K562 (cell line): ENCODE results near the gene TRNAU1AP. TPM values are rescaled to one million over a fixed set of nuclear protein-coding genes. Genes with fewer than 3 reads are reported as not detected.
A peak's percentile ranks its signal among the peaks of the same experiment; 100 is the strongest.

Experiments used
- CBX8 ChIP-seq: fragments of 200-600 bp; sonication (generic); IDR thresholded peaks from 2 replicates; pipeline ENCODE4 v1.6.1; 2012; ENCODE audit warnings: borderline replicate concordance, mixed run types, low read depth, mild to moderate bottlenecking, moderate library complexity, mixed read lengths, low read length, control low read depth, inconsistent platforms; ENCODE audit not compliant: poor library complexity, severe bottlenecking; ENCODE audit errors: extremely low read depth
- EGR1 ChIP-seq: fragments of 450-650 bp; conservative IDR thresholded peaks from 2 replicates; pipeline ENCODE4 v1.6.1; 2017; ENCODE audit warnings: mild to moderate bottlenecking
- ETV1 ChIP-seq: fragments of 450-650 bp; conservative IDR thresholded peaks from 2 replicates; pipeline ENCODE4 v1.6.1; 2016; ENCODE audit warnings: missing genetic modification characterization, control low read depth, low read depth, missing compliant biosample characterization
- HNRNPL ChIP-seq: fragments of 200-400 bp; formaldehyde crosslinking; IDR thresholded peaks from 2 replicates; pipeline ENCODE4 v1.6.1; 2017; ENCODE audit warnings: low read depth, mild to moderate bottlenecking, low read length
- HNRNPUL1 ChIP-seq: fragments of 200-400 bp; formaldehyde crosslinking; IDR thresholded peaks from 2 replicates; pipeline ENCODE4 v1.6.1; 2017; ENCODE audit warnings: low read length
- MAFF ChIP-seq: IDR thresholded peaks from 2 replicates; pipeline ENCODE4 v1.6.1; 2012; ENCODE audit warnings: low read length, improper control_type of control experiment
- NCOA4 ChIP-seq: fragments of 450-650 bp; IDR thresholded peaks from 2 replicates; pipeline ENCODE4 v1.6.1; 2018; ENCODE audit warnings: mild to moderate bottlenecking; ENCODE audit not compliant: partially characterized antibody
- POLR2AphosphoS5 ChIP-seq: IDR thresholded peaks from 2 replicates; pipeline ENCODE4 v1.6.1; 2011; ENCODE audit warnings: mild to moderate bottlenecking, low read depth, low read length, moderate library complexity; ENCODE audit not compliant: control insufficient read depth, insufficient read depth
- POLR2G ChIP-seq: fragments of 200-400 bp; formaldehyde crosslinking; IDR thresholded peaks from 2 replicates; pipeline ENCODE4 v1.6.1; 2017; ENCODE audit warnings: low read depth, mild to moderate bottlenecking, antibody characterized with exemption, low read length, moderate library complexity
- PTBP1 ChIP-seq: fragments of 200-400 bp; formaldehyde crosslinking; IDR thresholded peaks from 2 replicates; pipeline ENCODE4 v1.6.1; 2017; ENCODE audit warnings: low read depth, low read length
- RFX7 ChIP-seq: fragments of 250-450 bp; sonication (Bioruptor Pico); IDR thresholded peaks from 2 replicates; pipeline ENCODE4 v1.5.1; 2021; ENCODE audit warnings: mild to moderate bottlenecking
- SIN3B ChIP-seq: fragments of 450-650 bp; IDR thresholded peaks from 2 replicates; pipeline ENCODE4 v1.6.1; 2017; ENCODE audit warnings: low read depth, mild to moderate bottlenecking, moderate library complexity
- SIRT6 ChIP-seq: IDR thresholded peaks from one replicate; pipeline ENCODE4 v1.6.1; 2012; ENCODE audit warnings: low read depth, mild to moderate bottlenecking, control low read depth, inconsistent platforms, low read length, moderate library complexity
- TAF15 ChIP-seq: fragments of 200-400 bp; formaldehyde crosslinking; IDR thresholded peaks from 2 replicates; pipeline ENCODE4 v1.6.1; 2017; ENCODE audit warnings: mild to moderate bottlenecking, low read depth, low read length, moderate library complexity
- TEAD4 ChIP-seq, 2 experiments: sonication (generic) in 1 of 2; formaldehyde crosslinking in 1 of 2; IDR thresholded peaks; 2 replicates each; pipeline versions ENCODE4 v1.6.1 to v1.8.0; 2012 to 2022; ENCODE audit warnings: borderline replicate concordance in 1 of 2, inconsistent platforms in 1 of 2, low read length in 1 of 2, mild to moderate bottlenecking in 1 of 2, missing genetic modification reagents in 1 of 2
- THRB ChIP-seq: fragments of 450-650 bp; formaldehyde crosslinking; conservative IDR thresholded peaks from 2 replicates; pipeline ENCODE4 v1.4.0; 2022; ENCODE audit warnings: mild to moderate bottlenecking, missing genetic modification characterization
- ZNF253 ChIP-seq: fragments of 250-450 bp; sonication (Bioruptor Pico); conservative IDR thresholded peaks from 2 replicates; pipeline ENCODE4 v1.6.1; 2021; ENCODE audit warnings: mild to moderate bottlenecking
- ZNF347 ChIP-seq: fragments of 450-650 bp; formaldehyde crosslinking; IDR thresholded peaks from 2 replicates; pipeline ENCODE4 v1.4.0; 2020; ENCODE audit warnings: low read depth, mild to moderate bottlenecking, moderate library complexity
- ZNF644 ChIP-seq: fragments of 200-800 bp; sonication (Bioruptor generic); IDR thresholded peaks from 2 replicates; pipeline ENCODE4 v1.6.1; 2016; ENCODE audit warnings: low read depth, missing genetic modification characterization, missing compliant biosample characterization
- polyA plus RNA-seq, 8 experiments: library from polyadenylated mRNA; depleted of rRNA in 4 of 8; stranded (reverse) in 5 of 8; unstranded in 3 of 8; fragments of >200 nt; fragmentation: Nextera tagmentation in 2 of 8; fragmentation: Illumina TruSeq in 1 of 8; extraction: Ambion mirVana in 2 of 8; extraction: Trizol in 1 of 8; gene quantifications; 2 replicates each; pipeline versions ENCODE4 v1.2.1 to v1.2.3, GENCODE V29; 2011 to 2014; ENCODE audit warnings: inconsistent platforms in 1 of 8, missing spikeins in 1 of 8
- total RNA-seq, 7 experiments: library from RNA; depleted of rRNA in 6 of 7; stranded (reverse); fragments of >200 nt in 6 of 7; fragmentation: Illumina TruSeq in 2 of 7; extraction: Trizol in 2 of 7; gene quantifications; 2 replicates each; pipeline versions ENCODE4 v1.2.1 to v1.2.3, GENCODE V29; 2011 to 2021; ENCODE audit warnings: low replicate concordance in 1 of 7
- TF ChIP-seq, protein P1 (sequence below), 2 experiments: fragments of 450-650 bp; conservative IDR thresholded peaks; 2 replicates each; pipeline ENCODE4 v1.6.1; 2017; ENCODE audit warnings: mild to moderate bottlenecking in 2 of 2, moderate library complexity in 2 of 2
- TF ChIP-seq, protein P2 (sequence below): fragments of 250-450 bp; sonication (Bioruptor Pico); IDR thresholded peaks from 2 replicates; pipeline ENCODE4 v1.6.1; 2021; ENCODE audit warnings: mild to moderate bottlenecking
- TF ChIP-seq, protein P3 (sequence below), 2 experiments: fragments of 450-650 bp; IDR thresholded peaks; 2 replicates each; pipeline ENCODE4 v1.6.1; 2016
- TF ChIP-seq, protein P4 (sequence below): fragments of 250-450 bp; sonication (Bioruptor Pico); IDR thresholded peaks from 2 replicates; pipeline ENCODE4 v1.8.0; 2022; ENCODE audit warnings: moderate library complexity, mild to moderate bottlenecking, inconsistent platforms

TRNAU1AP gene
- total and polyA plus RNA-seq, 9 of the 15 experiments (the other 6 are each of a cell fraction or from before 2014, with no cell fraction given), result 34.9 to 110 (median 46.3) TPM

- TF ChIP-seq, protein P1, sequence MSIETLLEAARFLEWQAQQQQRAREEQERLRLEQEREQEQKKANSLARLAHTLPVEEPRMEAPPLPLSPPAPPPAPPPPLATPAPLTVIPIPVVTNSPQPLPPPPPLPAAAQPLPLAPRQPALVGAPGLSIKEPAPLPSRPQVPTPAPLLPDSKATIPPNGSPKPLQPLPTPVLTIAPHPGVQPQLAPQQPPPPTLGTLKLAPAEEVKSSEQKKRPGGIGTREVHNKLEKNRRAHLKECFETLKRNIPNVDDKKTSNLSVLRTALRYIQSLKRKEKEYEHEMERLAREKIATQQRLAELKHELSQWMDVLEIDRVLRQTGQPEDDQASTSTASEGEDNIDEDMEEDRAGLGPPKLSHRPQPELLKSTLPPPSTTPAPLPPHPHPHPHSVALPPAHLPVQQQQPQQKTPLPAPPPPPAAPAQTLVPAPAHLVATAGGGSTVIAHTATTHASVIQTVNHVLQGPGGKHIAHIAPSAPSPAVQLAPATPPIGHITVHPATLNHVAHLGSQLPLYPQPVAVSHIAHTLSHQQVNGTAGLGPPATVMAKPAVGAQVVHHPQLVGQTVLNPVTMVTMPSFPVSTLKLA (conservative IDR thresholded peaks at IDR 0.05), result 0 out of 4 replicates have a peak, but pooled peaks of 1 of the 2 experiments have one; percentile 1
- TF ChIP-seq SIN3B, result no peak
- peak; percentile 69; the same call in 1 of the 2 replicates for TF ChIP-seq PTBP1
- TF ChIP-seq, protein P2, sequence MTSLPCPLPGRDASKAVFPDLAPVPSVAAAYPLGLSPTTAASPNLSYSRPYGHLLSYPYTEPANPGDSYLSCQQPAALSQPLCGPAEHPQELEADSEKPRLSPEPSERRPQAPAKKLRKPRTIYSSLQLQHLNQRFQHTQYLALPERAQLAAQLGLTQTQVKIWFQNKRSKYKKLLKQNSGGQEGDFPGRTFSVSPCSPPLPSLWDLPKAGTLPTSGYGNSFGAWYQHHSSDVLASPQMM (CRISPR knock-in tag), result no peak
- TF ChIP-seq TEAD4 (IDR thresholded peaks at IDR 0.05; ENCODE audit: low read length), result no peak
- no peak for TF ChIP-seq TEAD4 (CRISPR knock-in tag; IDR thresholded peaks at IDR 0.05; ENCODE audit: borderline replicate concordance)
- TF ChIP-seq POLR2AphosphoS5, result peak; percentile 77
- peak; percentile 88; the same call in 1 of the 2 replicates for TF ChIP-seq HNRNPL
- TF ChIP-seq TAF15, result no peak
- TF ChIP-seq HNRNPUL1, result peak; percentile 98
- TF ChIP-seq ZNF644 (tag), result peak; percentile 14; the same call in 1 of the 2 replicates
- TF ChIP-seq ZNF347 (CRISPR knock-in tag), result no peak
- peak; percentile 62; the same call in 1 of the 2 replicates for TF ChIP-seq RFX7
- TF ChIP-seq MAFF, result no peak; the same call in 1 of the 2 replicates
- no peak for TF ChIP-seq THRB (CRISPR knock-in tag)
- TF ChIP-seq ETV1 (tag), result no peak
- no peak for TF ChIP-seq NCOA4
- TF ChIP-seq, protein P3, sequence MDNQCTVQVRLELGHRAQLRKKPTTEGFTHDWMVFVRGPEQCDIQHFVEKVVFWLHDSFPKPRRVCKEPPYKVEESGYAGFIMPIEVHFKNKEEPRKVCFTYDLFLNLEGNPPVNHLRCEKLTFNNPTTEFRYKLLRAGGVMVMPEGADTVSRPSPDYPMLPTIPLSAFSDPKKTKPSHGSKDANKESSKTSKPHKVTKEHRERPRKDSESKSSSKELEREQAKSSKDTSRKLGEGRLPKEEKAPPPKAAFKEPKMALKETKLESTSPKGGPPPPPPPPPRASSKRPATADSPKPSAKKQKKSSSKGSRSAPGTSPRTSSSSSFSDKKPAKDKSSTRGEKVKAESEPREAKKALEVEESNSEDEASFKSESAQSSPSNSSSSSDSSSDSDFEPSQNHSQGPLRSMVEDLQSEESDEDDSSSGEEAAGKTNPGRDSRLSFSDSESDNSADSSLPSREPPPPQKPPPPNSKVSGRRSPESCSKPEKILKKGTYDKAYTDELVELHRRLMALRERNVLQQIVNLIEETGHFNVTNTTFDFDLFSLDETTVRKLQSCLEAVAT (IDR thresholded peaks at IDR 0.05), result 0 out of 4 replicates have a peak, but pooled peaks of 1 of the 2 experiments have one; percentile 15
- TF ChIP-seq ZNF253 (CRISPR knock-in tag), result 0 out of 2 replicates have a peak, but pooled peaks have one; percentile 36
- TF ChIP-seq POLR2G, result no peak
- TF ChIP-seq, protein P4, sequence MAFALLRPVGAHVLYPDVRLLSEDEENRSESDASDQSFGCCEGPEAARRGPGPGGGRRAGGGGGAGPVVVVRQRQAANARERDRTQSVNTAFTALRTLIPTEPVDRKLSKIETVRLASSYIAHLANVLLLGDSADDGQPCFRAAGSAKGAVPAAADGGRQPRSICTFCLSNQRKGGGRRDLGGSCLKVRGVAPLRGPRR (CRISPR knock-in tag), result no peak
- peak; percentile 55 for TF ChIP-seq SIRT6
- no peak for TF ChIP-seq EGR1
- TF ChIP-seq CBX8, result no peak
Observed at GRCh38 chr1:28507247-28507645, 45.6 kb upstream of the TRNAU1AP start (continued).
